Left colon (tissue), 2 donors: ENCODE results near the gene DDIT4. TPM values are rescaled to one million over a fixed set of nuclear protein-coding genes. Genes with fewer than 3 reads are reported as not detected.
"Not testable (repeated sequence)": the region's sequence is repeated elsewhere in the genome, so short reads cannot be mapped to it uniquely, and the experiment has no call there.

Experiments used
- ATAC-seq: fragments of 200-7000 bp; cut with Tn5 transposase; one replicate; pipeline ENCODE4 v1.9.1; 2020; ENCODE audit warnings: mild to moderate bottlenecking, moderate library complexity
- DNase-seq, 2 donors: peaks; one replicate each; pipeline ENCODE4 v3.0.0-alpha.2; 2020
- intact Hi-C, 2 donors: fragments of 100-400 bp; cut with DNase I in 1 of 2; cut with micrococcal nuclease in 1 of 2; formaldehyde crosslinking; loops; one replicate each; pipeline versions ENCODE4 v1.11.2 to v1.14.0; 2022; cut with DNase I, micrococcal nuclease
- total RNA-seq, 2 donors: library from RNA; stranded (reverse); fragmentation: NEBNext Ultra II Directional; extraction: Animal tissue kit (Norgen Biotek cat#: 25700); gene quantifications; one replicate each; pipeline ENCODE4 v1.2.1, GENCODE V29; 2021
- donor health status: DM: no; HTN: no; CAD: no.
- donor health status: DM: yes; HTN: yes; CAD: no.

The DDIT4 gene
- total RNA-seq, 2 donors from 2014 or later = 60.1 to 210 TPM

- intact Hi-C loops, ATAC-seq, DNase-seq: not testable (repeated sequence)
Observed at GRCh38 chr10:72307711-72308110, 34.0 kb downstream of the DDIT4 start.

GRCh38 chr10:72308320-72308987, 34.7 kb downstream of the DDIT4 start:
- peak; percentile 68 to 73 for DNase-seq

GRCh38 chr10:72309290-72310240, 35.8 kb downstream of the DDIT4 start:
- intact Hi-C loops = no loop called here
- DNase-seq (peak; percentile 71 to 86), ATAC-seq (peak; percentile 90)

More at GRCh38 chr10:72308320-72308987, 34.7 kb downstream of the DDIT4 start:
- intact Hi-C loops = no loop called here
- peak; percentile 81 for ATAC-seq

- no peak for DNase-seq
- no peak for ATAC-seq
- intact Hi-C loops = no loop called here
Observed at GRCh38 chr10:72310241-72310633, 36.5 kb downstream of the DDIT4 start.

GRCh38 chr10:72310636-72311035, 36.9 kb downstream of the DDIT4 start:
- intact Hi-C loops = no loop called here
- ATAC-seq = no peak
- no peak for DNase-seq

- intact Hi-C loops = no loop called here
- no peak for DNase-seq
- no peak for ATAC-seq
Observed at GRCh38 chr10:72311667-72312066, 37.9 kb downstream of the DDIT4 start.

- no peak for DNase-seq
- no peak for ATAC-seq
- intact Hi-C loops = no loop called here
Observed at GRCh38 chr10:72312865-72313391, 39.2 kb downstream of the DDIT4 start.

- intact Hi-C loops = no loop called here
- ATAC-seq (no peak), DNase-seq (no peak)
Observed at GRCh38 chr10:72314263-72314662, 40.5 kb downstream of the DDIT4 start.

- ATAC-seq (no peak), DNase-seq (no peak)
- intact Hi-C loops = no loop called here
Observed at GRCh38 chr10:72315054-72315453, 41.3 kb downstream of the DDIT4 start.

GRCh38 chr10:72315611-72316385, 42.1 kb downstream of the DDIT4 start:
- intact Hi-C loops = no loop called here
- peak; percentile 63 for ATAC-seq
- peak; percentile 62 to 80 for DNase-seq

- DNase-seq (no peak), ATAC-seq (no peak)
- intact Hi-C loops = no loop called here
Observed at GRCh38 chr10:72316386-72316700, 42.6 kb downstream of the DDIT4 start.

GRCh38 chr10:72316748-72317435, 43.2 kb downstream of the DDIT4 start:
- intact Hi-C loops = no loop called here
- ATAC-seq (peak; percentile 44), DNase-seq (peak; percentile 85 to 88)

GRCh38 chr10:72318418-72319262, 44.9 kb downstream of the DDIT4 start:
- no peak for DNase-seq
- intact Hi-C loops = no loop called here
- no peak for ATAC-seq

- ATAC-seq (peak; percentile 79), DNase-seq (peak; percentile 92 to 94)
- intact Hi-C loops = no loop called here
Observed at GRCh38 chr10:72319416-72320254, 45.9 kb downstream of the DDIT4 start.

GRCh38 chr10:72320676-72321247, 47.0 kb downstream of the DDIT4 start:
- ATAC-seq = peak; percentile 18
- intact Hi-C loops = no loop called here
- peak; percentile 52 to 82 for DNase-seq

GRCh38 chr10:72321248-72322029, 47.7 kb downstream of the DDIT4 start:
- DNase-seq (no peak), ATAC-seq (no peak)
- intact Hi-C loops = no loop called here
